Sigmoid colon (tissue), 7 donors: ENCODE measurements around the gene ACOXL. TPM values are rescaled to one million over a fixed set of nuclear protein-coding genes. Genes with fewer than 3 reads are reported as not detected.

Experiments
- DNase-seq: peaks from one replicate; pipeline ENCODE4 v3.0.0-alpha.2; 2019
- H3K27ac ChIP-seq, 4 donors: fragments of 200-600 bp; sonication (generic); one replicate each; pipeline ENCODE4 v1.5.1; 2016 to 2019; ENCODE audit warnings: mild to moderate bottlenecking in 1 of 4
- H3K27me3 ChIP-seq, 3 donors: fragments of 200-600 bp; sonication (generic); one replicate each; pipeline ENCODE4 v1.5.1; 2019; ENCODE audit warnings: mild to moderate bottlenecking in 1 of 3
- H3K36me3 ChIP-seq, 4 donors: fragments of 200-600 bp; sonication (generic); one replicate each; pipeline ENCODE4 v1.5.1; 2016 to 2019
- H3K4me1 ChIP-seq, 4 donors: fragments of 200-600 bp; sonication (generic); one replicate each; pipeline ENCODE4 v1.5.1; 2017 to 2019
- H3K4me3 ChIP-seq, 4 donors: fragments of 200-600 bp; sonication (generic); one replicate each; pipeline ENCODE4 v1.5.1; 2017 to 2019; ENCODE audit warnings: mild to moderate bottlenecking in 2 of 4, moderate library complexity in 1 of 4
- H3K9me3 ChIP-seq, 4 donors: fragments of 200-600 bp in 3 of 4; sonication (generic) in 3 of 4; one replicate each; pipeline versions ENCODE4 v1.5.1 to v1.6.1; 2013 to 2019
- EP300 ChIP-seq, 4 donors: sonication (generic); formaldehyde crosslinking; IDR thresholded peaks; one replicate each; pipeline ENCODE4 v1.6.1; 2017; ENCODE audit warnings: antibody characterized with exemption in 4 of 4
- POLR2A ChIP-seq, 2 donors: fragments of 450-650 bp; IDR thresholded peaks; one replicate each; pipeline ENCODE4 v1.6.1; 2016; ENCODE audit warnings: antibody characterized with exemption in 2 of 2, mild to moderate bottlenecking in 2 of 2, moderate library complexity in 2 of 2
- POLR2AphosphoS5 ChIP-seq, 4 donors: sonication (generic); formaldehyde crosslinking; IDR thresholded peaks; one replicate each; pipeline ENCODE4 v1.6.1; 2017; ENCODE audit warnings: antibody characterized with exemption in 4 of 4
- WGBS, 2 donors: extraction: QIAGEN DNeasy Blood & Tissue Kit; methylation state at CpG; one replicate each; pipeline ENCODE4 v1.1.7; 2013; 5-methylcytosine and 5-hydroxymethylcytosine counted together
- intact Hi-C: fragments of 100-400 bp; cut with DNase I; formaldehyde crosslinking; loops from one replicate; pipeline ENCODE4 v1.15.1; 2023
- polyA plus RNA-seq, 3 donors: library from polyadenylated mRNA; stranded (reverse); fragments of 200-250 nt; gene quantifications; one replicate each; pipeline ENCODE4 v1.2.3, GENCODE V29; 2013
- total RNA-seq, 4 donors: library from RNA; depleted of rRNA; stranded (reverse); fragments of >200 nt; gene quantifications; one replicate each; pipeline ENCODE4 v1.1.0, GENCODE V29; 2016
- TF ChIP-seq, protein P1 (sequence below), 4 experiments: fragments of 450-650 bp in 3 of 4; fragments of 200-600 bp in 1 of 4; IDR thresholded peaks; one replicate each; pipeline ENCODE4 v1.5.1; 2016 to 2019; ENCODE audit warnings: antibody characterized with exemption in 4 of 4, mild to moderate bottlenecking in 3 of 4, moderate library complexity in 2 of 4
- donor health status: healthy with polysubstance abuse.
- donor health status: Bipolar disorder and iron deficiency.
- donor health status: healthy.

Gene ACOXL
- total and polyA plus RNA-seq, 7 donors, result 0.45 TPM; not detected in 6

- TF ChIP-seq EP300 (IDR thresholded peaks at IDR 0.05) (no peak), POLR2AphosphoS5 (IDR thresholded peaks at IDR 0.05) (no peak), POLR2A (IDR thresholded peaks at IDR 0.05) (no peak)
- TF ChIP-seq, protein P1, sequence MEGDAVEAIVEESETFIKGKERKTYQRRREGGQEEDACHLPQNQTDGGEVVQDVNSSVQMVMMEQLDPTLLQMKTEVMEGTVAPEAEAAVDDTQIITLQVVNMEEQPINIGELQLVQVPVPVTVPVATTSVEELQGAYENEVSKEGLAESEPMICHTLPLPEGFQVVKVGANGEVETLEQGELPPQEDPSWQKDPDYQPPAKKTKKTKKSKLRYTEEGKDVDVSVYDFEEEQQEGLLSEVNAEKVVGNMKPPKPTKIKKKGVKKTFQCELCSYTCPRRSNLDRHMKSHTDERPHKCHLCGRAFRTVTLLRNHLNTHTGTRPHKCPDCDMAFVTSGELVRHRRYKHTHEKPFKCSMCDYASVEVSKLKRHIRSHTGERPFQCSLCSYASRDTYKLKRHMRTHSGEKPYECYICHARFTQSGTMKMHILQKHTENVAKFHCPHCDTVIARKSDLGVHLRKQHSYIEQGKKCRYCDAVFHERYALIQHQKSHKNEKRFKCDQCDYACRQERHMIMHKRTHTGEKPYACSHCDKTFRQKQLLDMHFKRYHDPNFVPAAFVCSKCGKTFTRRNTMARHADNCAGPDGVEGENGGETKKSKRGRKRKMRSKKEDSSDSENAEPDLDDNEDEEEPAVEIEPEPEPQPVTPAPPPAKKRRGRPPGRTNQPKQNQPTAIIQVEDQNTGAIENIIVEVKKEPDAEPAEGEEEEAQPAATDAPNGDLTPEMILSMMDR (IDR thresholded peaks at IDR 0.05), result no peak
- Histone ChIP-seq H3K9me3 (no peaks in the 10 kb centered on the region), H3K27ac (no peak overlapping the region), H3K36me3 (no peaks in the 10 kb centered on the region), H3K4me1 (no peaks in the 10 kb centered on the region), H3K27me3 (no peaks in the 10 kb centered on the region), H3K4me3 (no peak overlapping the region)
- 92 to 98% methylated on average over 3 of the region's 3 CpGs for WGBS, 2 donors
- no peak for DNase-seq
- intact Hi-C loops, result no loop called here
Measured at GRCh38 chr2:110751642-110752041, 19.3 kb downstream of the ACOXL start.

DNA sequence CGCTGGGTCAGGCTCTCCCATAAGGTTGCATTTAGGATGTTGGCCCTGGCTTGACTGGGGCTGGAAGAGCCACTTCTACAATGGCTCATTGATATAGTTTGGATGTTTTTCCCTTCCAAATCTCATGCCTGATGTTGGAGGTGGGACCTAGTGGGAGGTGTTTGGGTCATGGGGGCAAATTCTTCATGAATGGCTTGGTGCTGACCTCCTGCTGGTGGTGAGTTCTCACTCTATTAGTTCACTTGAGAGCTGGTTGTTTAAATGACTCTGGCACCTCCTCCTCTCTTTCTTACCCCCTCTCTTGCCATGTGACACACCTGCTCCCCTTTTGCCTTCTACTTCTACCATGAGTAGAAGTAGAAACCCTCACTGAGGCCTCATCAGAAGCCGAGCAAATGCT is 20.5 kb downstream of the ACOXL start:
- Histone ChIP-seq H3K4me1 (no peaks in the 10 kb centered on the region), H3K4me3 (no peak overlapping the region), H3K36me3 (no peaks in the 10 kb centered on the region), H3K27ac (no peak overlapping the region), H3K9me3 (no peaks in the 10 kb centered on the region), H3K27me3 (no peaks in the 10 kb centered on the region)
- DNase-seq, result no peak
- intact Hi-C loops, result no loop called here
- TF ChIP-seq POLR2AphosphoS5 (IDR thresholded peaks at IDR 0.05) (no peak), EP300 (IDR thresholded peaks at IDR 0.05) (no peak), POLR2A (IDR thresholded peaks at IDR 0.05) (no peak)
- TF ChIP-seq, protein P1 (IDR thresholded peaks at IDR 0.05), result no peak
- 95 to 98% methylated on average over 2 of the region's 2 CpGs for WGBS, 2 donors

DNA sequence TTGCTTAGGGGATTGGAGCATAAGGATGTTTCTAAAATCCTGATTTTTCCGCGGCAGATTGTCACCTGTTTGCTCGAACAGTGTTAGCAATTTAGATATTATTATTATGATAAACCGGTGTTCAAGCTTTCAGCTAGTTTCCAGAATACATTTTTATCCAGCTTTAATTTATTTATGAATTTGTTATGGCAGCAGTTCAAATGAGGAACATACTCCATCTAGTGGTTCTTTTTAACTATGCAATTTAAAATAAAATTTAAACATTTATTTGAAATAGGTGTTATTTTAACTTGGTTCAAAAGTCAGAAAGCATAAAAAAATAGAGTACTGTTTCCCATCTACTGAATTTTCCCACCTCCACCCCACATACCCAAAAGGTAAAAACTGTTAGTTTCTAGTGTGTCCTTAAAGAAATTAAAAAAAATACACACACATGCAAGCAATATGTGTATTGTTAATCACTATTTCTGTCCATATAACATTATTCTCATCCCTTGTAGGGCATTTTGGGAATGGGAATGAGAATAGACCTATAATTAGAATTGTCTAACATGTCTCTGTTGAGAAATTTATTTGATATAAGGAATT is 23.2 kb downstream of the ACOXL start:
- intact Hi-C loops, result loop anchor here (5.0 kb wide), 1 partner anchor 78 kb away; the partner anchor contains the start of gene BUB1
- Histone ChIP-seq H3K4me3 (no peak overlapping the region), H3K9me3 (peaks cover 0 to 4% (median 0%) of the 10 kb centered on the region in 4 donors), H3K27me3 (no peaks in the 10 kb centered on the region), H3K4me1 (no peaks in the 10 kb centered on the region), H3K36me3 (no peaks in the 10 kb centered on the region), H3K27ac (no peak overlapping the region)
- TF ChIP-seq EP300 (IDR thresholded peaks at IDR 0.05), result no peak
- no peak for TF ChIP-seq POLR2A (IDR thresholded peaks at IDR 0.05)
- TF ChIP-seq, protein P1 (IDR thresholded peaks at IDR 0.05), result peak in 1 of 4 experiments; percentile 49
- no peak for DNase-seq
- WGBS, 2 donors, result 19 to 42% methylated on average over 4 of the region's 4 CpGs

- WGBS, 2 donors, result 93 to 94% methylated on average over 2 of the region's 2 CpGs
- no peaks in the 10 kb centered on the region for H3K4me1 ChIP-seq
Measured at GRCh38 chr2:110759411-110759810, 27.0 kb downstream of the ACOXL start.

More at GRCh38 chr2:110759411-110759810, 27.0 kb downstream of the ACOXL start:
- DNase-seq, result no peak
- TF ChIP-seq POLR2AphosphoS5 (IDR thresholded peaks at IDR 0.05) (no peak), POLR2A (IDR thresholded peaks at IDR 0.05) (no peak), EP300 (IDR thresholded peaks at IDR 0.05) (no peak)
- TF ChIP-seq, protein P1 (IDR thresholded peaks at IDR 0.05), result no peak
- no peak overlapping the region for H3K27ac ChIP-seq
- no peaks in the 10 kb centered on the region for H3K36me3 ChIP-seq
- no peak overlapping the region for H3K4me3 ChIP-seq
- intact Hi-C loops, result loop anchor here (5.0 kb wide), 1 partner anchor 82 kb away; the partner anchor contains the start of gene BUB1
- H3K9me3 ChIP-seq, result peaks cover 0 to 4% (median 0%) of the 10 kb centered on the region in 4 donors
- H3K27me3 ChIP-seq, result no peaks in the 10 kb centered on the region
